GM06990 (cell line): Measurements from ENCODE around the gene ABCA6.
A peak's percentile ranks its signal among the peaks of the same experiment; 100 is the strongest.

Experiments used
- DNase-seq: peaks from one replicate; pipeline ENCODE4 v3.0.0-alpha.2; 2011; ENCODE audit not compliant: insufficient read length; ENCODE audit errors: extremely low read depth
- H3K27me3 ChIP-seq: replicated peaks from 2 replicates; pipeline ENCODE4 v1.6.0; 2011; ENCODE audit warnings: low read length; ENCODE audit not compliant: control insufficient read depth, insufficient read depth
- H3K36me3 ChIP-seq: 2 replicates; pipeline ENCODE4 v1.5.1; 2011; ENCODE audit warnings: low read length; ENCODE audit not compliant: control insufficient read depth, insufficient read depth
- H3K4me3 ChIP-seq: replicated peaks from 2 replicates; pipeline ENCODE4 v1.5.1; 2011; ENCODE audit warnings: low read depth, mild to moderate bottlenecking, control low read depth, low read length
- TF ChIP-seq, protein P1 (sequence below): IDR thresholded peaks from 2 replicates; pipeline ENCODE4 v1.5.1; 2011; ENCODE audit warnings: low read length, control low read depth, mild to moderate bottlenecking, inconsistent platforms; ENCODE audit not compliant: insufficient read depth, poor library complexity, severe bottlenecking

ABCA6 gene

GRCh38 chr17:69048634-69049033 is 93.1 kb downstream of the ABCA6 start:
- Histone ChIP-seq H3K4me3 (no peak overlapping the region), H3K36me3 (no peaks in the 10 kb centered on the region), H3K27me3 (no peaks in the 10 kb centered on the region)
- DNase-seq, result peak; percentile 3
- TF ChIP-seq, protein P1, sequence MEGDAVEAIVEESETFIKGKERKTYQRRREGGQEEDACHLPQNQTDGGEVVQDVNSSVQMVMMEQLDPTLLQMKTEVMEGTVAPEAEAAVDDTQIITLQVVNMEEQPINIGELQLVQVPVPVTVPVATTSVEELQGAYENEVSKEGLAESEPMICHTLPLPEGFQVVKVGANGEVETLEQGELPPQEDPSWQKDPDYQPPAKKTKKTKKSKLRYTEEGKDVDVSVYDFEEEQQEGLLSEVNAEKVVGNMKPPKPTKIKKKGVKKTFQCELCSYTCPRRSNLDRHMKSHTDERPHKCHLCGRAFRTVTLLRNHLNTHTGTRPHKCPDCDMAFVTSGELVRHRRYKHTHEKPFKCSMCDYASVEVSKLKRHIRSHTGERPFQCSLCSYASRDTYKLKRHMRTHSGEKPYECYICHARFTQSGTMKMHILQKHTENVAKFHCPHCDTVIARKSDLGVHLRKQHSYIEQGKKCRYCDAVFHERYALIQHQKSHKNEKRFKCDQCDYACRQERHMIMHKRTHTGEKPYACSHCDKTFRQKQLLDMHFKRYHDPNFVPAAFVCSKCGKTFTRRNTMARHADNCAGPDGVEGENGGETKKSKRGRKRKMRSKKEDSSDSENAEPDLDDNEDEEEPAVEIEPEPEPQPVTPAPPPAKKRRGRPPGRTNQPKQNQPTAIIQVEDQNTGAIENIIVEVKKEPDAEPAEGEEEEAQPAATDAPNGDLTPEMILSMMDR, result no peak

DNA sequence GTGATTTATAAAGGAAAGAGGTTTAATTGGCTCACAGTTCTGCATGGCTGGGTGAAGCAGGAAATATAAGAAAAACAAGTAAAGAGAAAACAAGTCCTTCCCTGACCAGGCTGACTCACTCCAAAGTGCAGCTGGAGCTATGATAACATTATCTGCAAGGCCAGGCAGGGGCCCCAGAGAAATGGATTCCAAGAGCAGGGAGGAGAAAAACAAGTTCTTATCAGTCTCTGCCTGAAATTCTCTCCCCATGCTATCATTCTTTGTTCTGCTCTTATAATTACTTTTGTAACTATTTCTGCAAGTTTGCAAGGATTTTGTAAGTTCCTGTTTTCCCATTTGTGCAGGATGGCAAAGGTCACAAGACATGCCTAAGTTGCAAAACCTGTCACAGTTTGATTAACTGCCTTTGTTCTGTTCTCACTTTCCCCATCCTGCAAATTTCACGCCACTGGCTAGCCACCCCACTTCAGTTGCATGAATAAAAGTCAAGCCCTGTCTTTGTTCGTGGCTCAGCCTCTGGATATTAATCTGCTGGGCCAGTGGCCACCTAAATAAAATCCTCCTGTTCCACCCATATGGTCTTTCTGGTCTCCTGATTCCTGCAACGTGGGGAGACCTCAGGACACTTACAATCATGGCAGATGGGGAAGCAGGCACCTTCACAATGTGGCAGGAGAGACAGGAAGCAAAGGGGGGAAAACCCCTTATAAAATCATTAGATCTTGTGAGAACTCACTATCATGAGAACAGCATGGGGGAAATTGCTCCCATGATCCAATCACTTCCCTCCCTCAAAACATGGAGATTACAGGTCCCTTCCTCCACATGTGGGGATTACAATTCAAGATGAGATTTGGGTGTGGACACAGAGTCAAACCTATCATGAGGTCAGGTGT is 94.1 kb downstream of the ABCA6 start:
- TF ChIP-seq, protein P1, result no peak
- DNase-seq, result no peak
- Histone ChIP-seq H3K27me3 (no peaks in the 10 kb centered on the region), H3K4me3 (no peak overlapping the region), H3K36me3 (no peaks in the 10 kb centered on the region)

DNA sequence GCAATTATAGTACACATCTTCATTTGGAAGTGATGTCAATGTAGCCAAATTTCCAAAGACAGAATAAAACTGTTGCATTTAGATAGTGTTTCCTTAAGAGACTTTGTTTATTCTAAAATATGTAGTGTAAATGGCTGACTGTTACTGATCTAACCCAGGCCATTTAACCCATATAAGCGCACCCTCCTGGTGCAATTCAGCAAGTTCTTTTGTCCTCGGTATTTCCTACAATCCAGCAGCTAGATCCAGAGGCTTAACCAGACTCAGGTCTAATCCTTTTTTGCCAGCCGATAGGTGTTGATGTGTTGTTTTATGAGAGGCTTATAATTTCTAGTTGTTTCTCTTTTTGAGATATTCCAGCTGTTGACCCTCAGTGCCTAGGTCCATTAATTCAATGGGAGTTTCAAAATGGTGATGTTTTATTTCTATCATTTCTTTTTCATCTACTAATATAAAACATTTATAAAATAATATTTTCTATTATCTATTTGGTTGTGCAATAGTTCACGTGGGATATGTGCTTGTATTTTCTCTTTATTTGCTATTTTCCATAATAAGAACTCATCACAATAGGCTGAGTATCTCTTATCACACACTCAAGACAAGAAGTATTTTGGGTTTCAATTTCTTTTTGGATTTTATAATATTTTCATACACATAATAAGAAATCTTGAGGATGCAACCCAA is 95.4 kb downstream of the ABCA6 start:
- Histone ChIP-seq H3K27me3 (no peaks in the 10 kb centered on the region), H3K36me3 (no peaks in the 10 kb centered on the region), H3K4me3 (no peak overlapping the region)
- TF ChIP-seq, protein P1, result no peak
- DNase-seq, result no peak

- H3K27me3 ChIP-seq, result no peaks in the 10 kb centered on the region
- H3K4me3 ChIP-seq, result no peak overlapping the region
- no peaks in the 10 kb centered on the region for H3K36me3 ChIP-seq
- TF ChIP-seq, protein P1, result no peak
- DNase-seq, result no peak
Measured at GRCh38 chr17:69045646-69046045, 96.0 kb downstream of the ABCA6 start.

- Histone ChIP-seq H3K27me3 (no peaks in the 10 kb centered on the region), H3K36me3 (no peaks in the 10 kb centered on the region), H3K4me3 (no peak overlapping the region)
- TF ChIP-seq, protein P1, result no peak
- DNase-seq, result no peak
Measured at GRCh38 chr17:69044371-69044770, 97.3 kb downstream of the ABCA6 start.
